ENCODE results near the gene PPP2R2C.

- TF ChIP-seq CTCF (IDR thresholded peaks at IDR 0.05) (no peak), ZFX (IDR thresholded peaks at IDR 0.05; ENCODE audit: borderline replicate concordance) (no peak)
These were observed 92.4 kb downstream of the PPP2R2C start for GRCh38 chr4:6379767-6380745.
